GM12878 (cell line): ENCODE measurements around the gene PAFAH2. TPM values are rescaled to one million over a fixed set of nuclear protein-coding genes. Genes with fewer than 3 reads are reported as not detected.

ENCODE experiments used
- BRCA1 ChIP-seq: IDR thresholded peaks from 2 replicates; pipeline ENCODE4 v1.6.1; 2011; ENCODE audit warnings: low read depth, low read length, improper control_type of control experiment
- CHD1 ChIP-seq: IDR thresholded peaks from 2 replicates; pipeline ENCODE4 v1.6.1; 2012; ENCODE audit warnings: low read depth, low read length, improper control_type of control experiment
- E4F1 ChIP-seq: fragments of 450-650 bp; IDR thresholded peaks from 2 replicates; pipeline ENCODE4 v1.6.1; 2018; ENCODE audit warnings: borderline replicate concordance, mild to moderate bottlenecking; ENCODE audit not compliant: partially characterized antibody
- MYC ChIP-seq: IDR thresholded peaks from 2 replicates; pipeline ENCODE4 v1.6.1; 2011; ENCODE audit warnings: mild to moderate bottlenecking, low read length, moderate library complexity, inconsistent platforms; ENCODE audit not compliant: insufficient read depth, insufficient replicate concordance, insufficient read length, severe bottlenecking
- RFX5 ChIP-seq: IDR thresholded peaks from 2 replicates; pipeline ENCODE4 v1.6.1; 2011; ENCODE audit warnings: low read depth, low read length, improper control_type of control experiment
- RUNX3 ChIP-seq: IDR thresholded peaks from 2 replicates; pipeline ENCODE4 v1.6.1; 2012; ENCODE audit warnings: low read length, inconsistent platforms
- SUPT20H ChIP-seq: IDR thresholded peaks from 2 replicates; pipeline ENCODE4 v1.6.1; 2011; ENCODE audit warnings: low read depth, mild to moderate bottlenecking, low read length, moderate library complexity, borderline replicate concordance; ENCODE audit not compliant: control insufficient read depth
- TBL1XR1 ChIP-seq: IDR thresholded peaks from 2 replicates; pipeline ENCODE4 v1.6.1; 2012; ENCODE audit warnings: low read depth, low read length, improper control_type of control experiment
- ZBTB11 ChIP-seq: fragments of 450-650 bp; formaldehyde crosslinking; IDR thresholded peaks from 2 replicates; pipeline ENCODE4 v1.5.0; 2022; ENCODE audit warnings: mild to moderate bottlenecking, missing genetic modification characterization
- polyA plus RNA-seq, 11 experiments: library from polyadenylated mRNA; depleted of rRNA in 4 of 11; unstranded in 6 of 11; stranded (reverse) in 5 of 11; fragments of >200 nt; fragmentation: Nextera tagmentation in 4 of 11; fragmentation: Illumina TruSeq in 1 of 11; extraction: Ambion mirVana in 4 of 11; extraction: Trizol in 1 of 11; gene quantifications; 1 replicate in 1 of 11; 2 replicates in 10 of 11; pipeline versions ENCODE4 v1.2.1 to v1.2.3, GENCODE V29; 2011 to 2016; ENCODE audit warnings: inconsistent platforms in 2 of 11, missing spikeins in 2 of 11, low read depth in 1 of 11
- total RNA-seq, 4 experiments: library from RNA; depleted of rRNA in 3 of 4; stranded (reverse); fragments of >200 nt in 3 of 4; fragmentation: Illumina TruSeq in 1 of 4; extraction: Trizol in 1 of 4; gene quantifications; 2 replicates each; pipeline versions ENCODE4 v1.2.1 to v1.2.3, GENCODE V29; 2013 to 2021

PAFAH2 gene
- total and polyA plus RNA-seq, 10 of the 15 experiments (the other 5 are each of a cell fraction or from before 2014, with no cell fraction given), result 3.0 to 9.5 (median 6.5) TPM

- TF ChIP-seq ZBTB11 (no peak), RUNX3 (no peak), BRCA1 (no peak), SUPT20H (no peak), MYC (no peak), CHD1 (no peak), E4F1 (no peak), TBL1XR1 (no peak), RFX5 (no peak)
- TF ChIP-seq, all 136 proteins: peak for 0
Measured at GRCh38 chr1:25999041-25999800, 1.4 kb upstream of the PAFAH2 start (continued).
